ENCODE results near the gene HNRNPUL1.
"Not testable (repeated sequence)": the region's sequence is repeated elsewhere in the genome, so short reads cannot be mapped to it uniquely, and the experiment has no call there.

HNRNPUL1 gene

DNA sequence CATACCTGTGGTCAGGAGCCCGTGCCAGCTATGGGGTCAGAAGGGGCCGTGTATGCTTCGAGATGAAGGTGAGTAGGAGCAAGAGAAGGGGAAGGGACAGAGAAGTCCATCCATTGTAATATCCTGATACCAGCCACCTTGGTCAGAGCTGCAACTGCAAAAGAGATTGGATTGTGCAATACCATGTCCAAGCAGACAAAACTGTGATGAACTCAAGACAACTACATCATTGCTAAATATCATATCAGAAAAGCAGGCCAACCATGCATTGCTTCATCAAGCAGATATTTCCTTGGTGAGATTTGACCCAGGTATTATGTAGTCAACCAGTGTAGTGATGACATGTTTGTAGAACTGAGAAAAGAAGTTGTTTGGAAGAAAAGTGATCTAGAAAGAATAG lies 12.1 kb downstream of the HNRNPUL1 start:
- DNase-seq (ENCODE audit: low read depth) = no peak
- no peak overlapping the region for H3K4me3 ChIP-seq (ENCODE audit: low read depth, low read length)
- TF ChIP-seq, protein P1, sequence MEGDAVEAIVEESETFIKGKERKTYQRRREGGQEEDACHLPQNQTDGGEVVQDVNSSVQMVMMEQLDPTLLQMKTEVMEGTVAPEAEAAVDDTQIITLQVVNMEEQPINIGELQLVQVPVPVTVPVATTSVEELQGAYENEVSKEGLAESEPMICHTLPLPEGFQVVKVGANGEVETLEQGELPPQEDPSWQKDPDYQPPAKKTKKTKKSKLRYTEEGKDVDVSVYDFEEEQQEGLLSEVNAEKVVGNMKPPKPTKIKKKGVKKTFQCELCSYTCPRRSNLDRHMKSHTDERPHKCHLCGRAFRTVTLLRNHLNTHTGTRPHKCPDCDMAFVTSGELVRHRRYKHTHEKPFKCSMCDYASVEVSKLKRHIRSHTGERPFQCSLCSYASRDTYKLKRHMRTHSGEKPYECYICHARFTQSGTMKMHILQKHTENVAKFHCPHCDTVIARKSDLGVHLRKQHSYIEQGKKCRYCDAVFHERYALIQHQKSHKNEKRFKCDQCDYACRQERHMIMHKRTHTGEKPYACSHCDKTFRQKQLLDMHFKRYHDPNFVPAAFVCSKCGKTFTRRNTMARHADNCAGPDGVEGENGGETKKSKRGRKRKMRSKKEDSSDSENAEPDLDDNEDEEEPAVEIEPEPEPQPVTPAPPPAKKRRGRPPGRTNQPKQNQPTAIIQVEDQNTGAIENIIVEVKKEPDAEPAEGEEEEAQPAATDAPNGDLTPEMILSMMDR (IDR thresholded peaks at IDR 0.05; ENCODE audit: low read depth, low read length, missing control alignments) = no peak

DNA sequence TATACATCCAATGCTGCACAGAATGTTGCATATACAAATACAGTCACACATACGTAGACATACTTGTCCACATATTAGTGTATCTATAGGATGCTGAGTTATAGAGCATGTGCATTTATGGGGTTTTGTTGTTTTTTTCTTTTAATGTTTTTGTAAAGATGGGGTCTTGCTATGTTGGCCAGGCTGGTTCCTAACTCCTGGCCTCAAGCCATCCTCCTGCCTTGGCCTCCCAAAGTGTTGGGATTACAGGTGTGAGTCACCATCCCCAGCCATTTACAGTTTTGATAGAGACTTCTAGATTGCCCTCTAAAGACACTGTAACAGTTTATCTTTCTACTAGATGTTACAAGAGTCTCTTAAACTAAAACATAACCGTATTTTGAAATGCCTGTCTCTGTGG lies 14.3 kb downstream of the HNRNPUL1 start:
- DNase-seq (ENCODE audit: low read depth) = no peak
- TF ChIP-seq, protein P1 (IDR thresholded peaks at IDR 0.05; ENCODE audit: low read depth, low read length, missing control alignments) = no peak
- no peak overlapping the region for H3K4me3 ChIP-seq (ENCODE audit: low read depth, low read length)

DNA sequence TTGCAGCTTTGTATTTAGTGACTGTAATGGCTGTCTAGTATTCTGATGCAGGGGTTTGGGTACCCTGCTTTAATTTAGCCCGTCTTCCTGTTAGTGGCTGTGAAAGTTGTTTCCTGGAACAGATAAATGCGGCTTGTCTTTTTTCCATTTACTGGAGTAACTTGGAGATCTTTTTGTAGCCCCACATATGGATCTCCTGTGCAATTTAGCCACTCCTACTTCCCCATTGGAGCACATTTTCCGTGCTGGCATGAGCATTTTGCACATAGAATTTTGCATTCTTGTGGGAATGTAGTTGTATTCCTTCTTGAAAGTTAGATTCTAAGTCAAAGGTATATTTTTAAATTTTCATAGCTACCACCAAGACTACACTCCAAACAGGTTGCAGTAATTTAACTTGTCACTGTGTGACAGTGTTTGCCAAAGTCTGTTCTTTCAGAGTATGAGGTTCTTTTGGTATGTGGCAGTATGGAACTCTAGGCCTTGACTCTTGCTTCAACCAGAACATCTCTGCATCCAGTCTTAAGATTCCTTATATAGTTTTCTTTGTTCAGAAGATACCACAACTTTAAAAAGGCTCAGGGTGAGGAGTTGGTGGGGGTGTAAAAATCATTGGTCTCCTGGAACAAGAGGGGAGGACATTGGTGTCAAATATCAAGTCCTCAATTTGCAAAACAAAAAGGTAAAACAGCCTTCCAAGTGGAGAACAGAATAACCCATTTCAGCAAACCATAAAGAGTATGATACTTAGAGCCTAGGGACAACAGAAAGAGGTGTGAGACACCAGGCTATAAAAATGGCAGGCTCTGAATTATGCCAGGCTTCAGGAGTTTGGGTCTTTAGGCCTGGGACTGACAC lies 24.7 kb downstream of the HNRNPUL1 start:
- no peak for DNase-seq (ENCODE audit: low read depth)
- TF ChIP-seq, protein P1 (IDR thresholded peaks at IDR 0.05; ENCODE audit: low read depth, low read length, missing control alignments) = no peak
- H3K4me3 ChIP-seq (ENCODE audit: low read depth, low read length) = no peak overlapping the region

DNA sequence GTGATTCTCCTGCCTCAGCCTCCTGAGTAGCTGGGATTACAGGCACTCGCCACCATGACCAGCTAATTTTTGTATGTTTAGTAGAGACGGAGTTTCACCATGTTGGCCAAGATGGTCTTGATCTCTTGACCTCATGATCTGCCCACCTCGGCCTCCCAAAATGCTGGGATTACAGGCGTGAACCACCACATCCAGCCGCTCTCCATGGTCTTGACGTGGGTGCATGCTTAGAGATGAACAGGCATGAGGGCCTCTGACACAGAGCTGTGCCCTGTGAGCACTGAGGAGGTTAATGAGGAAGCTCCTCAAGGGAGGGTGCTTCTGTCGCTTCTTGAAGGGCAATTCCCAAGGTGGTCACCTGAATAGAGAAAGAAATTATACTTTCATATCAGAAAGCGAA lies 25.6 kb downstream of the HNRNPUL1 start:
- DNase-seq (ENCODE audit: low read depth); H3K4me3 ChIP-seq (ENCODE audit: low read depth, low read length): not testable (repeated sequence)

DNA sequence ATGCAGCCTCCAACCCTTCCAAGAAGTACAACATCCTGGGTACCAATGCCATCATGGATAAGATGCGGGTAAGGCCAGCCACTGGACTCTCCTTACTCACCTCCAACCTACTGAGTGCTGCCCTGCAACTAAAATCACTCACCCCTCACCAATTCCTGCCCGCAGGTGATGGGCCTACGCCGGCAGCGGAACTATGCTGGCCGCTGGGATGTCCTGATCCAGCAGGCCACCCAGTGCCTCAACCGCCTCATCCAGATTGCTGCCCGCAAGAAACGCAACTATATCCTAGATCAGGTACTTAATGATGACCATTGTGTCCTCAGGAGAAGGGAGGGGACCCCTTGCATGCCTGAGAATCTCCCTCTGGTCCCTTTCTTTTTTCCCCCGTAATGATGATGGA lies 30.2 kb downstream of the HNRNPUL1 start:
- H3K4me3 ChIP-seq (ENCODE audit: low read depth, low read length) = no peak overlapping the region
- DNase-seq (ENCODE audit: low read depth) = no peak
- TF ChIP-seq, protein P1 (IDR thresholded peaks at IDR 0.05; ENCODE audit: low read depth, low read length, missing control alignments) = no peak

DNA sequence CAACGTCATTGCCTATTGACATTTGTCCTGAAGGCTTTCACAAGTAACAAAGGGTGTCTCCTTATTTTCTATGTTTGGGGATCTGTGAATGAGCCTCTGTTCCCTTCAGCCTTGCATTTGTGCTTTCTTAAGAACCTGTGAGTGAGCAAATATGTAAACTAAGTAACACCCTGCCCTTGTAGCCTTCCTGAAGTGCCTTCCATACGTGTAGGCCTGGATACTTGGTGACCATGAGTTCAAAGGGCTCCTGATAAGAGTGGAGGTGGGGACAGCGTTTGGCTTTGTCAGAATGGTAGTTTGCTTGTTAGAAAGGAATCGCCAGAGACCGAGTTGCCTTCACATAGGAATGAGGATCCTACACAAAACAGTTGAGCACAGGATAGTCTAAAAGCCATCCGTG lies 31.3 kb downstream of the HNRNPUL1 start:
- TF ChIP-seq, protein P1 (IDR thresholded peaks at IDR 0.05; ENCODE audit: low read depth, low read length, missing control alignments) = no peak
- no peak overlapping the region for H3K4me3 ChIP-seq (ENCODE audit: low read depth, low read length)
- DNase-seq (ENCODE audit: low read depth) = no peak

DNA sequence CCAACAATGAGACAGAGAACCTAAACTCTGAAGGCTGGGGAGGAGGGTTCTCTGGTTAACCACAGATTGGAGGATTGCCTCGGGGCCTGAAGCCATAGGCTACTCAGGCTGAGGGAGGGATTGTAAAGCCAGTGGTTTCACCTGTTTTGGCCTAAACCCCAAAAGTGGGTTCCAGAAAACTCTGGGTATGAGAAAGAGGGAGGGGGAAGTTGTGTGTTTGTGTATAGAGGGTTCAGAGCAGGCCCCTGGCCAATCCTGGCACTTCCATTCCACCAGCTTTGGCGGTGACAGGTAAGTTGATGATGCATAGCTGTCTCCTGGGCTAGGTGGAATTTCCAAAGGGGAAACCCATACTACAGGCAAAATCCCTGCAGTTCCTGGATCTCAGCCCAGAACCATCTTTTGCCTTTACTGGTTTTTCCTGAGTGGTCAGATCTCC lies 32.3 kb downstream of the HNRNPUL1 start:
- TF ChIP-seq, protein P1 (IDR thresholded peaks at IDR 0.05; ENCODE audit: low read depth, low read length, missing control alignments) = no peak
- H3K4me3 ChIP-seq (ENCODE audit: low read depth, low read length) = no peak overlapping the region
- DNase-seq (ENCODE audit: low read depth) = no peak

Measured in GM12864 (cell line).